WERI-Rb-1 (cell line): Measurements from ENCODE around the gene HOXB8.

Experiments
- DNase-seq: peaks from one replicate; pipeline ENCODE4 v3.0.0-alpha.2; 2020
- H3K27ac ChIP-seq: fragments of 250-450 bp; sonication (Bioruptor Pico); 2 replicates; pipeline ENCODE4 v1.5.1; 2020; ENCODE audit warnings: mild to moderate bottlenecking, moderate library complexity
- H3K27me3 ChIP-seq: fragments of 250-450 bp; sonication (Bioruptor Pico); 2 replicates; pipeline ENCODE4 v1.5.1; 2021; ENCODE audit warnings: mild to moderate bottlenecking, low read depth, moderate library complexity; ENCODE audit not compliant: insufficient read depth, severe bottlenecking
- H3K36me3 ChIP-seq: fragments of 250-450 bp; sonication (Bioruptor Pico); 2 replicates; pipeline ENCODE4 v1.5.1; 2020; ENCODE audit warnings: mild to moderate bottlenecking, moderate library complexity
- H3K4me3 ChIP-seq: 2 replicates; pipeline ENCODE4 v1.5.1; 2011; ENCODE audit warnings: low read depth, mild to moderate bottlenecking, control low read depth, low read length
- H3K9me3 ChIP-seq: fragments of 250-450 bp; sonication (Bioruptor Pico); 2 replicates; pipeline ENCODE4 v1.5.1; 2021; ENCODE audit warnings: mild to moderate bottlenecking, moderate library complexity; ENCODE audit not compliant: severe bottlenecking
- TF ChIP-seq, protein P1 (sequence below): IDR thresholded peaks from 2 replicates; pipeline ENCODE4 v1.5.1; 2011; ENCODE audit warnings: low read depth, mild to moderate bottlenecking, control low read depth, inconsistent platforms, low read length

HOXB8 gene

DNA sequence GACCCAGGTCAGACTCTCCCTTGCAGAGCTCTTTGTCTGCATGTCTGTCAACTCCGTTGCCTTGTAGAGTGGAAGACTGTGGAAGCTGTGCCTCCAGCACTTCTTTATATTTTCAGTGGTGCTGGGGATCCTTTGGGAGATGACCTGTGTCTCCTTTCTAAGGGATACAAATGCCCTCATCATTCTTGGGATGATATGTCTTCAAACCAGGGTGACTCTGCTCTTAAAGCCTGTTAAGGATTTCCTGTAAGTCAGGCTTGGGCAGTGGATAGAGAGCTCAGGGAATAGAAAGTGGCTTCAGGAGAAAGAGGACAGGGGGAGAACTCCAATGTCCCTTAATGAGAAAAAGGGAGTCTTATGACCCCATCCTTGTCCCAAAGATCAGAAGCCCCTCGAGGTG lies 26.6 kb downstream of the HOXB8 start:
- no peak overlapping the region for H3K27ac ChIP-seq
- no peak overlapping the region for H3K4me3 ChIP-seq
- peaks cover 6% of the 10 kb centered on the region for H3K9me3 ChIP-seq
- DNase-seq = no peak
- H3K36me3 ChIP-seq = no peaks in the 10 kb centered on the region
- H3K27me3 ChIP-seq = peaks cover 97% of the 10 kb centered on the region
- TF ChIP-seq, protein P1, sequence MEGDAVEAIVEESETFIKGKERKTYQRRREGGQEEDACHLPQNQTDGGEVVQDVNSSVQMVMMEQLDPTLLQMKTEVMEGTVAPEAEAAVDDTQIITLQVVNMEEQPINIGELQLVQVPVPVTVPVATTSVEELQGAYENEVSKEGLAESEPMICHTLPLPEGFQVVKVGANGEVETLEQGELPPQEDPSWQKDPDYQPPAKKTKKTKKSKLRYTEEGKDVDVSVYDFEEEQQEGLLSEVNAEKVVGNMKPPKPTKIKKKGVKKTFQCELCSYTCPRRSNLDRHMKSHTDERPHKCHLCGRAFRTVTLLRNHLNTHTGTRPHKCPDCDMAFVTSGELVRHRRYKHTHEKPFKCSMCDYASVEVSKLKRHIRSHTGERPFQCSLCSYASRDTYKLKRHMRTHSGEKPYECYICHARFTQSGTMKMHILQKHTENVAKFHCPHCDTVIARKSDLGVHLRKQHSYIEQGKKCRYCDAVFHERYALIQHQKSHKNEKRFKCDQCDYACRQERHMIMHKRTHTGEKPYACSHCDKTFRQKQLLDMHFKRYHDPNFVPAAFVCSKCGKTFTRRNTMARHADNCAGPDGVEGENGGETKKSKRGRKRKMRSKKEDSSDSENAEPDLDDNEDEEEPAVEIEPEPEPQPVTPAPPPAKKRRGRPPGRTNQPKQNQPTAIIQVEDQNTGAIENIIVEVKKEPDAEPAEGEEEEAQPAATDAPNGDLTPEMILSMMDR = no peak

GRCh38 chr17:48588074-48588415 lies 27.0 kb downstream of the HOXB8 start:
- Histone ChIP-seq H3K27ac (no peak overlapping the region), H3K9me3 (peaks cover 6% of the 10 kb centered on the region), H3K27me3 (peaks cover 97% of the 10 kb centered on the region), H3K4me3 (no peak overlapping the region), H3K36me3 (no peaks in the 10 kb centered on the region)
- TF ChIP-seq, protein P1 = no peak
- no peak for DNase-seq

DNA sequence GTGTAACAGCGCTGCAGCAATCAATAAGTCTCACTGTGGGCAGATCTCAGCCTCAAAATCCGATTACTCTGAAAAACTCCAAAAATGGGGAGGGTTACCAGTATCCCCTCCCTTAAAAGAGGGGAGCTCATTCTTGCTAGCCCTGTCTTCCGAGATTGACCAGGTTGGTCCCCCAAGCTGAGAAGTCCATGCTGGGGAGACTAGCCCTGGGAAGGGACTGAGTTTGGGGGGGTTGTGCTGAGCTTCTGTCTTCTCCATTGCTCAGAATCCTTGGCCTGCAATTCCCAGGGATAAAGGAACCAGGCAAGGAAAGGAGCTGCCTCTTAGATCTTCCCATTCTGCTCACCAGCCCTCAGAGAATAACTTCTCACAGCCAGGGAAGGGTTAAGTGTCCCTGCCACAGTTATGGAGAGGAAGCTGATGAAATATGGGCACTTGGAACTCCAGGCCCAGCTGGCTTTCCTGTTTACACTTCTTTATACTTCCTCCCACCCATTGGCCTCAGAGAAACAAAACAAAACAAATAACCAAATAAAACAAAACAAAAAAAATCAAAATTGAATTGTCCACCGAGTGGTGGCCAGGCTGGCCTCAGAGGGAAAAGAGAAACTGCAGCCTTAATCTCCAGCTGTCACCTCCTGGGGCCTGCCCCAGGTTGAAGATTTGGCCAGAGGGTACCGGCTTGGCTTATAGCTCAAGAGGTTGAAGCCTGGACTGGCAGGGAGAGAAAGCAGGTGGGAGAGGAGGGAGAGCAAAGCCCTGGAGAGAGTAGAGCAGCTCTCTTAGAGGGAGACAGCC lies 27.6 kb downstream of the HOXB8 start:
- no peak overlapping the region for H3K4me3 ChIP-seq
- TF ChIP-seq, protein P1 = no peak
- peaks cover 97% of the 10 kb centered on the region for H3K27me3 ChIP-seq
- no peak overlapping the region for H3K27ac ChIP-seq
- H3K9me3 ChIP-seq = peaks cover 6% of the 10 kb centered on the region
- no peaks in the 10 kb centered on the region for H3K36me3 ChIP-seq
- DNase-seq = peak; percentile 59

GRCh38 chr17:48586355-48587258 lies 28.5 kb downstream of the HOXB8 start:
- TF ChIP-seq, protein P1 = no peak
- peaks cover 12% of the 10 kb centered on the region for H3K9me3 ChIP-seq
- no peak overlapping the region for H3K27ac ChIP-seq
- DNase-seq = no peak
- H3K27me3 ChIP-seq = peaks cover 98% of the 10 kb centered on the region
- no peak overlapping the region for H3K4me3 ChIP-seq
- no peaks in the 10 kb centered on the region for H3K36me3 ChIP-seq

- TF ChIP-seq, protein P1 = no peak
- Histone ChIP-seq H3K4me3 (no peak overlapping the region), H3K36me3 (no peaks in the 10 kb centered on the region), H3K27ac (no peak overlapping the region), H3K9me3 (peaks cover 20% of the 10 kb centered on the region), H3K27me3 (peaks cover 98% of the 10 kb centered on the region)
- no peak for DNase-seq
Observed at GRCh38 chr17:48584223-48584741, 30.8 kb downstream of the HOXB8 start.
